GM08714 (cell line): ENCODE data around the gene TRIM60.
"Not testable (repeated sequence)": the region's sequence is repeated elsewhere in the genome, so short reads cannot be mapped to it uniquely, and the experiment has no call there.

Experiments used
- H3K4me3 ChIP-seq: fragments of 200-500 bp; sonication (Bioruptor generic); 2 replicates; pipeline ENCODE4 v1.5.1; 2014; ENCODE audit warnings: mild to moderate bottlenecking, low read length, inconsistent platforms
- ZNF274 ChIP-seq: IDR thresholded peaks from 2 replicates; pipeline ENCODE4 v1.6.1; 2012; ENCODE audit warnings: mild to moderate bottlenecking, low read depth, low read length

Gene TRIM60

DNA sequence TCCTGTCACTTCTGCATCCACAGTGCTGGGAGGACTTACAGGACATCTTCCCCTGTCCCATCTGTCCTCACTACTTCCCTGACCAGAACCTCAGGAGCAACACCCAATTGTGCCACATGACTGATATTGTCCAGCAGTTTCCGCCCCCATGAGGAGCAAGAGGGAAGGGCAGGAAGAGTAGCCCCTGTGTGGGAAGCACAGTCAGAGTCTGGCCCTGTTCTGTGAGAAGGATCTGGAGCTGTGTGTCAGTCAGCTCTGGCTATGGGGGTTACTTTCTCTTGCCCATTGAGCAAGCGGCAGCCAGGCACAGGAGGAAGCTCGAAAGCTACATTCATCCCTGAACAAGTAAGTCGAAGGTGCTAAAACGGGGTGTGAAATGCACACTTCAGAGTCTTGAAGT, 14.8 kb upstream of the TRIM60 start:
- no peak for TF ChIP-seq ZNF274
- H3K4me3 ChIP-seq, result no peak overlapping the region

DNA sequence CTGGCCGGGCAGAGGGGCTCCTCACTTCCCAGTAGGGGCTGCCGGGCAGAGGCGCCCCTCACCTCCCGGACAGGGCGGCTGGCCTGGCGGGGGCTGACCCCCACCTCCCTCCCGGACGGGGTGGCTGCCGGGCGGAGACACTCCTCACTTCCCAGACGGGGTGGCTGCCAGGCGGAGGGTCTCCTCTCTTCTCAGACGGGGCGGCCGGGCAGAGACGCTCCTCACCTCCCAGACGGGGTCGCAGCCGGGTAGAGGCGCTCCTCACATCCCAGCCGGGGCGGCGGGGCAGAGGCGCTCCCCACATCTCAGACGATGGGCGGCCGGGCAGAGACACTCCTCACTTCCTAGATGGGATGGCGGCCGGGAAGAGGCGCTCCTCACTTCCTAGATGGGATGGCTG, 11.8 kb upstream of the TRIM60 start:
- not testable (repeated sequence) for H3K4me3 ChIP-seq

DNA sequence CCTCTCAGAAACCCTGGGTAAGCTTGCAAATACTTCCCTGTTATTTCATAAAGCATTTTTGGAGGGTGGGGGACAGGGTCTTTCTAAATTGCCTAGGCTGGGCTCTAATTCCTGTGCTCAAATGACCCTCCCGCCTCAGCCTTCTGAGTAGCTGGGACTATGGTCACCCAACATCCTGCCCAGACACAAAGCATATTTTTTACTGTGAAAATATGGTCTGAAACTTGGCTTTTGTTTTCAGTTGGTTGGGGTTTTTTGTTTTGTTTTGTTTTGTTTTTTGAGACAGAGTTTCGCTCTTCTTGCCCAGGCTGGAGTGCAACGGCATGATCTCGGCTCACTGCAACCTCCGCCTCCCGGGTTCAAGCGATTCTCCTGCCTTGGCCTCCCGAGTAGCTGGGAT, 6.0 kb upstream of the TRIM60 start:
- not testable (repeated sequence) for H3K4me3 ChIP-seq

DNA sequence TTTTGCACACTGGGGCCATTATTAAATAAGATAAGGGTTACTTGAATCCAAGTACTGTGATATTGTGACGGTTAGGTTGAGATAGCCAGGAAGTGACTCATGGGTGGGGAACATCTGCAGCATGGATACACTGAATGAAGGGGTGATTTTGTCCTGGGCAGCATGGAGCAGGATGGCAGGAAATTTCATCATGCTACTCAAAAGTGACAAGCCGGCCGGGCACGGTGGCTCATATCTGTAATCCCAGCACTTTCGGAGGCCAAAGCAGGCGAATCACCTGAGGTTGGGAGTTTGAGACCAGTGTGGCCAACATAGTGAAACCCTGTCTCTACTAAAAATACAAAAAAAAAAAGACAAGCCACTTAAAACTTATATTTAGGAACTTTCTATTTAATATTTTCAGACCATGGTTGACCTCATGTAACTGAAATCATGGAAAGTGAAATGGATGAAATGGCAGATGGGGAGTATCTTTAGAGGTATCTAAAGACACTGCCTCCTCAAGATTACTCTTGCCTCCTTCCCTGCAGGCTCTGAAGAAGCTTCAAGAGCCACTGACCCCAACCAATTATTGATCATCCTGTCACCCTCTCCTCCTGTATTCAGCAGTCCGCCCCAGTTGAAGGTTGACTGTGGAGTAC, 3.9 kb upstream of the TRIM60 start:
- no peak for TF ChIP-seq ZNF274

DNA sequence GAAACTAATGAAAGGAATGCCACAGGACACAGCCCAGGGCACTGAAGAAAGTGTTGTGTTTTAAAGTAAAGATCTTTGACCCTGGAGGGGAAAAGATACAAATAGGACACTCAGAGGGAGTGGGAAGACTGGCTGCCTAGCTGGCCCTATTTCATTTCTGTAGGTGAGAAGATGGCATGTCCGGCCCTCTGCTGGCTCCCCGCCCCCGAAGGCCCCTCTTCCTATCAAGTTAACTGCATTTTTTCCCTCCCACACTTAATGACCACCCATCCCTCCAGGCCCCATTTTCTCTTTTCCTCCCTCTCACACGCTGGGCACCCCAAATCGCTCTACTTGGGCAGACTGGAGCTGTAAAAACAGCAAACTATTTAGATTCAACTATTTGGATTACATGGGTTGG, 16.4 kb downstream of the TRIM60 start:
- TF ChIP-seq ZNF274, result no peak
- H3K4me3 ChIP-seq, result no peak overlapping the region

More for the DNA sequence above, 3.9 kb upstream of the TRIM60 start:
- no peak overlapping the region for H3K4me3 ChIP-seq

DNA sequence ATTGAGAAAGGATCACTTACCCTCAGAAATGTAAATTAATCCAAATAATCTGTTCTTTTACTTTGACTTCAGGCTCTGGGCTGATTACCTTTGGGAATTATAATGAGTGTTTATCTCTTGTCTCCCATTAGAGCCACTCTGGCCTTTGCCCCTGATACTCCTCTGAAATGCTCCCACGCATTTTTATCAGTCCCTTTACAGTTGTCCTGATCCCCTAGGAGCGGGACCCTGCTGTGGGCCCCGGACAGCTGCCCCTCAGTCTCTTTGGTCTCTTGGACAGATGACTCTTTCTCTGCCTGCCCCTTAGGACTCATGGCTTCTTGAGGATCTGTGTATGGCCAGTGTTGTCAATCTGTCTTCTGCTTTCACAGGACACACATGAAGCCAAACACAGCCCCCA, 20.8 kb downstream of the TRIM60 start:
- H3K4me3 ChIP-seq, result no peak overlapping the region
- TF ChIP-seq ZNF274, result no peak

DNA sequence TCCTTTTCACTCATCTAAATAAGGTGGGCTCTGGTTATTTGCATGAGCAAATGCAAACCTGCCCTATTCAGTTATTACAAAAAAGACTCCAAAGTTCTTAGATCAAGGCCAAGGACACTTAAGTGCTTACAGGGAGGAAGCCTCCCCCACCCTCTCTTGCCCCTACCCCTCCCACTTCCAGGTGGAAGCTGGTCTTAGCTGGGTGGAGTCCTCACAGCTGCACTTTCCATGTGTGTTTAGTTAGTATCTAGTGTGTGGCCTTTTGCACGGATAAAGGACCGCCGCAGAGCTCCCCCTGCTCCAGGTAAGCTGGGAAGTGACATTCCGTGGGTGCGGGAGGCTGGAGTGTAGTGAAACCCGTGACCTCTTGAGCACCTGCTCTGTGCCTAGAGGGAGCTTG, 21.8 kb downstream of the TRIM60 start, which contains the start of gene TRIM75:
TSS of gene TRIM75 (plus strand) at position 222 of the 400 bp plus-strand sequence. CDS start 5,282 bp downstream, outside the sequence.
- TF ChIP-seq ZNF274, result no peak
- no peak within 1 kb of the TSS for H3K4me3 ChIP-seq

DNA sequence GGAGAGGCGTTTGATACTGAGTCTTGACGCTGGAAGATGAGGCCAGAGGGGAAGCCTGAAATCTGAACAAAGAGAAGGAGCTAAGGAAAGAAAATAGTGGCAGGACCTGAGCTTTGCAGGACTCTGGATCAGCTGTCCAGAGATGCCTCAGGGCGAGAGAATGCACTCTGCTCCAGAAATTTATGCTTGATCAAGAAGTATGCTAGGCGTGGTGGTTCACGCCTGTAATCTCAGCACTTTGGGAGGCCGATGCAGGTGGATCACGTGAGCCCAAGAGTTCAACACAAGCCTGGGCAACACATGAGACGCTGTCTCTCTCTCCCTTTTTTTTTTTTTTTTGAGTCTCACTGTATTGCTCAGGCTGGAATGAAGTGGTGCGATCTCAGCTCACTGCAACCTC, 23.8 kb downstream of the TRIM60 start:
- no peak overlapping the region for H3K4me3 ChIP-seq

DNA sequence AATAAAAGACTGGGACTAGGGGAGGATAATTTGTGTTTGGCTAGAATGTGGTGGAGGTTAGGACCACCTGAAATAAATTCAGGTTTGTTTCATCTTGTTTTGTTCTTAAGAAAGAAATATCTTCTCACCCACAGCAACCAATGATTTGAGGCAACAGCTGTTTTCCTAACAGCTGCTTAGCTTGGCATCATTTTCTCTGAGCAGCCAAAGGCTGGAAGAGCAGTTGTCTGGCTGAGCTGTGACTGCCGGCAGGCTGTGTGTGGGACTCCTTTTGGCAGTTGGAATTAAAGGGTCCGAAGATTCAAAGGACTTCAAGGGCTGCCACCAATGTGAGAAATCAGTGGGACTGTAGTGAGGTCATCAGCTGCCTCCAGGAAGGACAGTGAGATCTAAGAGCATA, 26.9 kb downstream of the TRIM60 start:
- H3K4me3 ChIP-seq, result no peak overlapping the region
- no peak for TF ChIP-seq ZNF274

More for the DNA sequence above, 23.8 kb downstream of the TRIM60 start:
- no peak for TF ChIP-seq ZNF274

DNA sequence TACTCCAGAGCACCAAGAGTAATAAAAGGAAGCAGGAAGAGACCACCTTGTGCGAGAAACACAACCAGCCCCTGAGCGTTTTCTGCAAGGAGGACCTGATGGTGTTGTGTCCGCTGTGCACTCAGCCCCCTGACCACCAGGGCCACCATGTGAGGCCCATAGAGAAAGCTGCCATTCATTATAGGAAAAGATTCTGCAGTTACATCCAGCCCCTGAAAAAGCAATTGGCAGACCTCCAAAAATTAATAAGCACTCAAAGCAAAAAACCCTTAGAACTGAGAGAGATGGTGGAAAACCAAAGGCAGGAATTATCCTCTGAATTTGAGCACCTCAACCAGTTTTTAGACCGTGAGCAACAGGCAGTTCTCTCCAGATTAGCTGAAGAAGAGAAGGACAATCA, 27.6 kb downstream of the TRIM60 start:
- H3K4me3 ChIP-seq, result no peak overlapping the region
- no peak for TF ChIP-seq ZNF274

DNA sequence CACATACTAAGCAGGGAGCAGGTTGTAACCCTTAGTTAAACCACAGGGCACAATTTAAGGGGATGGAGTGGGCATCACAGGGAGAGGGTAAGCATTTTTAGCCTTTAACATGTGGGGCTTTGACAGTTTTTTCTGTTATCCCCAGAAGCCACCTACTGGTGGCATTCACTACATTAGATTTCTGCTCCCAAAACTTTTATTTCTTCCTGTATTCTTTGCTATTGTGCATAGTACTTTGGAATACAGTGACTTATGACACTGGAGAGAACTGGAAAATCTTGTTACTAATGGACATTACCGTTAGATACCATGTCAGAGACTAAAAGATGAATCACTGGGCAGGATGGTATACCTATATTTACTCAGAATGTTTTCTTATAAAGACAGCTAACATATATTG, 29.1 kb downstream of the TRIM60 start:
- no peak overlapping the region for H3K4me3 ChIP-seq
- TF ChIP-seq ZNF274, result no peak

DNA sequence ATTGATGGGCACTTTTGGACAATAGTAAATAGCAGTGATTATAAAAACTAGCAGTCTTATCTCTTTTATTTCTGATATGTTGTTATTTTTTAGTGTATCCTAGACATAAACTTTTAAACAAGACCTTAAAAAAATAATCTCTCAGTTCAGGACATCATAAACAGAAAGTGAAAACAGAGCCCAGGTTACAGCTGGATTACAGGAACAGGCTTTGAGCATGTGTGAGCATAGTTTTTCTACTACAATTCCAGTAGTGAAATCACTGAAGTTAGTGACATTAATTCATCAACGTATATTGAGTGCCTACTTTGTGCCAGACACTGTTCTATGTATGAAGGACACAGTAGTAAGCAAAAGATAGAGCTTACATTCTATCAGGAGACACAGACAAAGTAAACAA, 38.8 kb downstream of the TRIM60 start:
- TF ChIP-seq ZNF274, result no peak

DNA sequence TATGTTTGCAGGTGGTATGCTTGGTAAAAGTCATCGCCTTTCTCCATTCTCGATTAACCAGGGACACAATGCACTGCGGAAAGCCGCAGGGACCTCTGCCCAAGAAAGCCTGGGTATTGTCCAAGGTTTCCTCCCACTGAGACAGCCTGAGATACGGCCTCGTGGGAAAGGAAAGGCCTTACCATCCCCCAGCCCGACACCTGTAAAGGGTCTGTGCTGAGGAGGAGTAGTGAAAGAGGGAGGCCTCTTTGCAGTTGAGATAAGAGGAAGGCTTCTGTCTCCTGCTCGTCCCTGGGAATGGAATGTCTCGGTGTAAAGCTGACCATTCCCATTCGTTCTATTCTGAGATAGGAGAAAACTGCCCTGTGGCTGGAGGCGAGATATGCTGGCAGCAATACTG, 41.5 kb downstream of the TRIM60 start:
- H3K4me3 ChIP-seq, result not testable (repeated sequence)

More for the DNA sequence above, 38.8 kb downstream of the TRIM60 start:
- no peak overlapping the region for H3K4me3 ChIP-seq

DNA sequence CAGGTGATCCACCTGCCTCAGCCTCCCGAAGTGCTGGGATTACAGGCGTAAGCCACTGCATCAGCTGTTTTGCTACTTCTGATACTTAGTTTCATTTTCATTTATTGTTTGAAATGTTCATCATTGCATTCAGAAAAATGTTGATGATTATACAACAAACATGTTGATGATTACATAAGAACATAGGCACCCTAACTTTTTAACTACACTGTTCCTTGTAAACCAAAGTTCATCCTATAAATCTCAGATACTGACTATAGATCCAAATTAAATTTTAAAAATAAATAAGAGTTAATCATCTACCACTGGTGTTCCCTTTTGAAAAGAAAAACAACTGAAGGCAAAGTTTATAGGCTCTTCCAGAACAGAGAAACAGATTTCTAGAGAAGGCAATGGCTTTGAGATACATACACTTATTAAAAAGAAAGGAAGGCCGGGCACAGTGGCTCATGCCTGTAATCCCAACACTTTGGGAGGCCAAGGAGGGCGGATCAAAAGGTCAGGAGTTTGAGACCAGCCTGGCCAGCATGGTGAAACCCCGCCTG, 45.3 kb downstream of the TRIM60 start:
- H3K4me3 ChIP-seq, result no peak overlapping the region
- TF ChIP-seq ZNF274, result no peak

DNA sequence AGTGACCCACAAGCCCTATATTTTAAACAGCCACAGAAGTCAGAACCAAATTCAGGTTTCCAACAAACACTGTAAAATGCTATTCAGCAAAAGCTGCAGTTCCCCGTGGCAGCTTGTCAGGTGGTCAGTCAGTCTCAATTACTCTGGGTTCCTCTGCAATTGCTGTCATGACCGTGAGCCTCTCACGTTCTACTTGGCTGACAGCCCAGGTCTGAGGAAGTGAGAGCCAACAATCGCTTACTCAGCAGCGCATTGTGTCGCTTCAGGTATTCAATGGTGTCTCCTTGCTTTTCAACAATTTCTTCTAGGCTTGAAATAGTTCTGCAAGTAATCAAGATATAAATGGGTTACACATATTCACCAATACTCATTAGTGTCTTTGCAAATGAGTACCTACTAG, 47.7 kb downstream of the TRIM60 start:
- no peak for TF ChIP-seq ZNF274
- H3K4me3 ChIP-seq, result no peak overlapping the region

DNA sequence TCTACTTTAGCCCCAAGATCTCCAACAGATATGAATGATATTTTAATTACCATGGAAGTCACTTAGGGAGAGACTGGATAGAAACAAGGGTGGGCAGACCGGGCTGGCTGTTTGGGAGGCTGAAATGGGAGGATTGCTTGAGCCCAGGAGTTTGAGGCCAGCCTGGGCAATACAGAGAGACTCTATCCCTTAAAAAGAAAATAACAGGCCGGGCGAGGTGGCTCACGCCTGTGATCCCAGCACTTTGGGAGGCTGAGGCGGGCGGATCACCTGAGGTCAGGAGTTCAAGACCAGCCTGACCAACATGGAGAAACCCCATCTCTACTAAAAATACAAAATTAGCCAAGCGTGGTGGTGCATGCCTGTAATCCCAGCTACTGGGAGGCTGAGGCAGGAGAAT, 53.0 kb downstream of the TRIM60 start:
- H3K4me3 ChIP-seq, result not testable (repeated sequence)
